Adrenal gland (tissue), 5 donors: Measurements from ENCODE around the gene ARHGAP6.

Source experiments
- CTCF ChIP-seq, 6 experiments: fragments of 450-650 bp in 4 of 6; fragments of 200-600 bp in 2 of 6; sonication (generic) in 1 of 6; IDR thresholded peaks; 1 replicate in 5 of 6; 2 replicates in 1 of 6; pipeline versions ENCODE4 v1.5.1 to v1.8.0; 2016 to 2021; ENCODE audit warnings: antibody characterized with exemption in 6 of 6, mild to moderate bottlenecking in 2 of 6, moderate library complexity in 1 of 6
- POLR2A ChIP-seq, 2 donors: fragments of 450-650 bp; IDR thresholded peaks; one replicate each; pipeline ENCODE4 v1.6.1; 2017; ENCODE audit warnings: antibody characterized with exemption in 2 of 2, mild to moderate bottlenecking in 2 of 2, moderate library complexity in 1 of 2
- donor health status: DM: no; HTN: no; CAD: no.

GRCh38 chrX:11672213-11672612 is 6.5 kb upstream of the ARHGAP6 start:
- TF ChIP-seq CTCF (IDR thresholded peaks at IDR 0.05) (no peak), POLR2A (IDR thresholded peaks at IDR 0.05) (no peak)
